DMS153 (cell line): ENCODE measurements around the gene EIPR1.

Experiments used
- DNase-seq: peaks from one replicate; lab custom pipeline; 2025; lab: John Stamatoyannopoulos, UW

EIPR1 gene

GRCh38 chr2:3324036-3324386, 53.6 kb downstream of the EIPR1 start:
- no peak for DNase-seq

GRCh38 chr2:3323360-3324035, 54.1 kb downstream of the EIPR1 start:
- no peak for DNase-seq

- DNase-seq = no peak
These were observed 55.2 kb downstream of the EIPR1 start for GRCh38 chr2:3322311-3322970.

GRCh38 chr2:3321825-3322224, 55.8 kb downstream of the EIPR1 start:
- DNase-seq = no peak

DNA sequence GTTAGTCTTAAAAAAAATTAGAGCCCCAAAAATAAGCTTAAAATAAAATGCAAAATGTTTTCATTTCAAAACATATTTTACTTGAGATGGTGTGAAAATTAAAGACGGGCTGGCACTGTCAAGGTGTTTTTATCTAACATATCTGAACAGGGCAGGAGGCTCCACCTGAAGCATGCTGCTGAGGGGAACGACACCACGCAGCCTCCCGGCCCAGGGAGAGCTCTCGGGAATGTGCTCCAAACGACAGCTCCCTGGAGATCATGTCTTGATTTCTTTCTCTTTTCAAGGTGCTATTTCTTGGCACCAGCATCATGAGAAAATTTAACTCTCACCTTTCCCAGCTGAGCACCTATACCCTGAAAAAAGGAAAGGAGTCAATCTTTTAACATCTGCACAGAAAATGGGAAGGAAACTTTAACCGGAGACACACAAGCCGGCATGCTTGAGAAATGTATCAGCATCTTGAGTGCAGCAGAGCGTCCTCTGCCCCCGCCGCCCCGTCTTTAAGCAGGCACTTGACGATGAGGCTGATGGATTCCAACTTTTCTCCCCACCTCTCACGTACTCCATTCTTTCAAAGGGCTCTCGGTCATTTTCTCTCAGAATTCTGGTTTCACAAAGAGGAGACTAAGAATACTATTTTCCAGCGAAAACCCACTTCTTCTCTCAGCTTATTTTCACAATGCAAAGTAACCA, 56.6 kb downstream of the EIPR1 start:
- DNase-seq = no peak

- no peak for DNase-seq
These were observed 57.7 kb downstream of the EIPR1 start for GRCh38 chr2:3319745-3320566.

DNA sequence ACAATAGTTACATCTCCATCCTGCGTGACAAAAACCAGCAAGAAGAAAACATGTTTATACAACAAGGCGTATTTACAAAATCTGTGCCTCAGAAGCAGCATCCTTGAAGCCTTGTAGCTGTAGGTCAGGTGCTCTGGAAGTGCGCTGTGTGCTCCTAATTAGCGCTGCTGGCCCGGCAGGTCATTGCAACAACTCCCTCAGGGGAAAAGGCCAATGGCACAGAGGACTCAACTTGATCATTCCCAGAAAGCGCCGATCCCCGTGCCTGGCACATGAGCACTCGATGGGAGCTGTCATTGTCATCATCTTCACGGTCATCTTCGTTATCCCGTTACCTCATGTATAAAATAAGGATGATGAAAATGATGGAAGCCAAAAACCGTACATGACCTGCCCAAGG, 58.5 kb downstream of the EIPR1 start:
- no peak for DNase-seq

DNA sequence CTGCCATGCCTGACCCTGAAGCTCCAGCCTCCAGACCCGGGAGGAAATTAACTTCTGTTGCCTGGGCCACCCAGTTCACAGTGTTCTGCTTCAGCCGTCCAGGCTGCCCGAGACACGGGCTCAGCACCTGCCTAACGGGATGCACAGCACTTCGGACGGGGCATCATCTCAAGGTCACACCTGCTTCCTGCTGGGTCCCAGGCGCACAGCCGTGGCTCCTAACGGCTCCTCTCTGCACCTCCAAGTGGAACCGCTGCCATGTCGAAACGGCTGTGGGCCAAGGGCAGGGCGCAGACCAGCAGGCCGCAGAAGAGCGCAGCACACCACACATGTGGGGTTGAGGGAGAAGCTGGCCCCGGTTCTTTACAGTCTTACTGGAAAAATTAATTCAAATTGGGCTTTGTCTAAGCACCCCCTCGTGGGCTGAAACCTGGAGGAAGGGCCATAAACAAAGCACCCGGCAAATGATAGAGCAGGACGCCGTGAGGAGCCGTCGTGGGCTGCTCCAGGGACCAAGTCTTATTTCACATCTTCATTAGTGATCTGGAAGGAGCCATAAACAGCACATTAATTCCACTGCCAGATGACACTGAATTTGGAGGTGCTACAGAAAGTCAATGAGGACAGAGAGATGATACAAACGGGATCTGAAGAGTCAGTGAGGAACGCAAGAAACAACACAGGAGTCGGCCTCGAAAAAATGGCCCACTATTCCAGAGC, 59.6 kb downstream of the EIPR1 start:
- no peak for DNase-seq

DNA sequence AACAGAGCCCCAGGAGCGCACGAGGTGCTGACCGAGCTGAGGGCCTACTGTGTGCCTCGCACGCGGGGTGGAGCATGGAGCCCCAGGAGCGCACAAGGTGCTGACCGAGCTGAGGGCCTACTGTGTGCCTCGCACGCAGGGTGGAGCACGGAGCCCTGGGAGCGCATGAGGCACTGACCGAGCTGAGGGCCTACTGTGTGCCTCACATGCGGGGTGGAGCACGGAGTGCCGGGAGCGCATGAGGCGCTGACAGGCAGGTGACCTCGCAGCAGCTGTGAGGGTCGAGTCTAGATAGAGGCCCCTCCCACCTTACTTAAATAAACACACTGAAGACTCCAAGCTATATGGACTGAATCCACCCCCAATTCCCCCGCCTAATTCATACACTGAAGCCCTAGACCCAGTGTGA, 60.3 kb downstream of the EIPR1 start:
- no peak for DNase-seq

GRCh38 chr2:3316456-3317276, 61.0 kb downstream of the EIPR1 start:
- DNase-seq = no peak

DNA sequence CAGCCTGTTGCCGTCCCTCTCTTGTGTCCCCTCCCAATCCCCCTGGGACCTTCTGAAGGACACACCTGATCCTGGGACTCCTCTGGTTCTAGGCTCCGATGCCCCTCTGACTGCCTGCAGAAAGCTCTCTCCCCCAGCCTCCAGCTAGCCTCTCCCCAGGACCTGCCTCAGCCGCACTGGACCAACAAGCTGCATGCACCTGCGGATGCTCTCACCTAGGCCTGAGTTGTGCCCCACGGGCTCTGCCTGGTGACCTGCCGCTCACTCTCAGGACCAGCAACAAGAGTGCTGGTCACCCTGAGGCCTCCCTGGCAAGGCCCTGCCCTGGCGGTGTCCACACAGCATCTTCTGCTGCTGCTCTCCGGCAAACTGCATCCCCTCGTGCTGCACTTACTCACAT, 63.0 kb downstream of the EIPR1 start:
- DNase-seq = no peak

- DNase-seq = no peak
These were observed 63.7 kb downstream of the EIPR1 start for GRCh38 chr2:3313781-3314375.

- no peak for DNase-seq
These were observed 64.9 kb downstream of the EIPR1 start for GRCh38 chr2:3312576-3313345.

GRCh38 chr2:3311601-3312000, 66.0 kb downstream of the EIPR1 start:
- no peak for DNase-seq

DNA sequence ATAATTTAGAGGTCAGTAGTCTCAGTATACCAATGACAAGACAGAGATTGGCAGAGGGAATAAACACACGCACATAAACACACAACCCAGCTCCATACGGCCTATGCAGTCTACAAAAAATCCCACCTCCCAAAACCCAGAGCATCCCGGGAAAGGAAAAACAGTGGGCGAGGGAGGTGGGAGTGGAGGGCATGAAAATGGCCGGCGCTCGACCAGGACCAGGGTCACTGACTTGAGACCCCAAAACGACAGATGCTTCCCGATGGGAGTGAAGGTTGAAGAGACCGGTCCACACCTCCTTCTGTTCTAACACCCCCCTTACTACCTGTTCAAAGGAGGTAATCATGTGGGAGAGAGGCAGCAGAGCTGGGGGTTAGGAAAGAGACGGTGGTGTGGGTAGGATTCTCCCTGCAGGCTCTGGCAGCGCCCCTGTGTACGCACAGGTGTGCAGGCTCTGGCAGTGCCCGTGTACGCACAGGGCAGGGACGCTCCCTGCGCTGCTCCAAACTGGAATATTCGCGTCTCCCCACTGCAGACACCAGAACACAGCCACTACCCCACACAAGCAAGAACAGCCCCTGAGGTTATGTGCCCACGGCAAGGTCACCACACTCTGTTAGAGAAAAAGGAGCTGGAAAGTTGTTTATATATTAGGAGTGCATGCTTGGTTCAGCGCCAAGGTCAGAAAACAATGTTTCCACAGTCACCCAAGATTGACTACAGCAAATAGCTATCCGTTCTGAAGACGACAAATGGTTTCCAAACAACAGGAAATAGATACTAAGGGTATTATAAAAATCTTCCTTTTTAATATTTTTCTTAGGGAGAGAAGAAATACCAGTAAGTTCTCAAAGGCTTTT, 67.9 kb downstream of the EIPR1 start:
- DNase-seq = no peak

GRCh38 chr2:3307901-3308300, 69.7 kb downstream of the EIPR1 start:
- no peak for DNase-seq

- no peak for DNase-seq
These were observed 70.4 kb downstream of the EIPR1 start for GRCh38 chr2:3307236-3307635.

DNA sequence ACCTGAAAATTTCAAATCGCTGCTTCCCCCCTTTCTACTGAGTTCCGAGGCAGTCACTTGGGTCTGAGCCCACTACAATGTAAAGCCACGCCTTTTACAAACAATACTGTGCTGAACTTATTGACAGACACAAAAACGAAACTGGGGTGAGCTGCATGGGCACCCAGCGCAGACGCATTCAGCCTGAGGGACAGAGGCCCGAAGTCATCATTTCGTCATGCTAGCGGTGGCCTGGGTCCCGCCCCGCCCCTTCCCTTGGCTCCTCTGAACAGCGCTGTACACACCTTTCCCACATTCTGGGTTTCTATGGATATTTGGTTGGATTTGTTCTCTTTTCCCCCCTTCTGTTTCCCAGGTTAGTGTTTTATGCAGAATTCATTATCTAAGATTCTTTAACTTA, 71.7 kb downstream of the EIPR1 start:
- DNase-seq = no peak

DNA sequence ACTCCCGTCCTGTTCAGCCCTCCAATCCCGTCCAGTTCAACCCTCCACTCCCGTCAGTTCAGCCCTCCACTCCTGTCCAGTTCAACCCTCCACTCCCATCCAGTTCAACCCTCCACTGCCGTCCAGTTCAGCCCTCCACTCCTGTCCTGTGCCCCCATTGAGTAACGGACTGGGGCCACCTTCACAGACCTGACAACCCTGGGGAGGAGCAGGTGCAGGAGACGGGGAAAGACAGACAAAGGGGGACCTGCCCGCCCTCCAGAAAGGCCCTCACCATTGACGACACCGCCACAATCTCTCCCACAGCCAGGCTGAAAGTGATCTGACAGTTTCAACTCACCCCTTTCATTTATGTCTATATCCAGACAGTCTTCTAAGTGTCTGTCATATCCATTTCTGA, 72.2 kb downstream of the EIPR1 start:
- DNase-seq = no peak
